Natural killer cell (primary cell): ENCODE measurements around the gene PITPNB. TPM values are rescaled to one million over a fixed set of nuclear protein-coding genes. Genes with fewer than 3 reads are reported as not detected.

Experiments used
- ATAC-seq, 3 donors: fragments of 150-1000 bp in 2 of 3; fragments of 200-7000 bp in 1 of 3; cut with Tn5 transposase; 1 replicate in 1 of 3; 2 replicates in 2 of 3; pipeline ENCODE4 v1.10.0; 2021; ENCODE audit warnings: mild to moderate bottlenecking in 2 of 3, moderate library complexity in 2 of 3
- DNase-seq, 2 donors: peaks; one replicate each; pipeline versions ENCODE4 v3.0.0 to v3.0.0-alpha.2; 2013 to 2021; ENCODE audit warnings: mixed read lengths in 1 of 2
- H3K27ac ChIP-seq: one replicate; pipeline ENCODE4 v1.5.1; 2013; ENCODE audit warnings: mild to moderate bottlenecking, low read length
- H3K27me3 ChIP-seq: one replicate; pipeline ENCODE4 v1.6.1; 2013; ENCODE audit warnings: low read length; ENCODE audit not compliant: control insufficient read depth, insufficient read depth
- H3K36me3 ChIP-seq: one replicate; pipeline ENCODE4 v1.6.1; 2013; ENCODE audit warnings: low read length; ENCODE audit not compliant: control insufficient read depth, insufficient read depth
- H3K4me1 ChIP-seq: one replicate; pipeline ENCODE4 v1.6.1; 2013; ENCODE audit warnings: low read length; ENCODE audit not compliant: control insufficient read depth, insufficient read depth
- H3K4me3 ChIP-seq: one replicate; pipeline ENCODE4 v1.5.1; 2013; ENCODE audit warnings: low read length
- H3K9me3 ChIP-seq: one replicate; pipeline ENCODE4 v1.6.1; 2013; ENCODE audit warnings: low read length; ENCODE audit not compliant: control insufficient read depth, insufficient read depth
- H3K27ac Mint-ChIP-seq, 2 donors: one replicate each; pipeline ENCODE4 v1.8.0; 2022; ENCODE audit warnings: mild to moderate bottlenecking in 2 of 2, mixed read lengths in 2 of 2, moderate library complexity in 1 of 2
- H3K27me3 Mint-ChIP-seq, 2 donors: one replicate each; pipeline ENCODE4 v1.8.0; 2022; ENCODE audit warnings: low read depth in 2 of 2, mixed read lengths in 2 of 2
- H3K36me3 Mint-ChIP-seq: one replicate; pipeline ENCODE4 v1.8.0; 2022; ENCODE audit warnings: mixed read lengths
- H3K4me1 Mint-ChIP-seq, 2 donors: one replicate each; pipeline ENCODE4 v1.8.0; 2022; ENCODE audit warnings: mixed read lengths in 2 of 2
- H3K4me3 Mint-ChIP-seq: one replicate; pipeline ENCODE4 v1.8.0; 2022; ENCODE audit warnings: mild to moderate bottlenecking, moderate library complexity, mixed read lengths
- H3K9me3 Mint-ChIP-seq, 2 donors: one replicate each; pipeline ENCODE4 v1.8.0; 2022; ENCODE audit warnings: mixed read lengths in 2 of 2
- WGBS: methylation state at CpG from one replicate; pipeline ENCODE4 v1.1.7; 2013; ENCODE audit warnings: missing lambda C conversion rate; ENCODE audit not compliant: insufficient coverage; 5-methylcytosine and 5-hydroxymethylcytosine counted together
- intact Hi-C: fragments of 100-400 bp; cut with micrococcal nuclease; formaldehyde crosslinking; loops from one replicate; pipeline ENCODE4 v1.14.2; 2022
- total RNA-seq, 4 donors: library from RNA; stranded (reverse); fragments of 120-200 nt in 1 of 4; gene quantifications; one replicate each; pipeline versions ENCODE4 v1.2.3 to v1.2.4, GENCODE V29; 2013 to 2022
- TF ChIP-seq, protein P1 (sequence below): fragments of 200-600 bp; IDR thresholded peaks from one replicate; pipeline ENCODE4 v1.8.0; 2022; ENCODE audit warnings: antibody characterized with exemption

Gene PITPNB
- total RNA-seq, 3 donors from 2014 or later (not counting 1 experiment from before 2014, with no cell fraction given) = 58.4 to 77.7 (median 65.1) TPM

DNA sequence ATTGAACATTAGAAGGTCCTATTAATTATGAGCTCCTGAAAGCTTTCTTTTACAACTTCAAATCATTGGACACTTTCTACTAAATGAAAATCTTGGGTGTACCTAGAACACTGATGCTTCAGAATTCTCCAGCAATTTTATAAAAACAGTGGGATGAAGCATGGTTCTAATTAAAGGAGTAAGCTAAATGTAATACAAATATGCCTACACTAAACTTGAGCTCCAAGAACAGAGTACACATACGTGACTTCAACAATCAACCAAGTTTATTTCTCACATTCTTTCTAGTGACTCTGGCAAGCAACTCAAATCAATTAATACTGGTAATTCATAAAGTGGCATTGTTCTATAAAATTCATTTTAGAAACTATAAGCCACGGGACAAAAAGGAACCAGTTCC lies 55.5 kb downstream of the PITPNB start:
- H3K27ac Mint-ChIP-seq = no peak overlapping the region
- peaks cover 27 to 28% of the 10 kb centered on the region in 2 donors for H3K4me1 Mint-ChIP-seq
- Histone ChIP-seq H3K36me3 (peaks cover 30% of the 10 kb centered on the region), H3K4me1 (no peaks in the 10 kb centered on the region), H3K4me3 (no peak overlapping the region), H3K27me3 (no peaks in the 10 kb centered on the region), H3K27ac (no peak overlapping the region), H3K9me3 (no peaks in the 10 kb centered on the region)
- no peak overlapping the region for H3K4me3 Mint-ChIP-seq
- WGBS = 100% methylated on average over 1 of the region's 2 CpGs
- peaks cover under 1% of the 10 kb centered on the region for H3K36me3 Mint-ChIP-seq
- TF ChIP-seq, protein P1, sequence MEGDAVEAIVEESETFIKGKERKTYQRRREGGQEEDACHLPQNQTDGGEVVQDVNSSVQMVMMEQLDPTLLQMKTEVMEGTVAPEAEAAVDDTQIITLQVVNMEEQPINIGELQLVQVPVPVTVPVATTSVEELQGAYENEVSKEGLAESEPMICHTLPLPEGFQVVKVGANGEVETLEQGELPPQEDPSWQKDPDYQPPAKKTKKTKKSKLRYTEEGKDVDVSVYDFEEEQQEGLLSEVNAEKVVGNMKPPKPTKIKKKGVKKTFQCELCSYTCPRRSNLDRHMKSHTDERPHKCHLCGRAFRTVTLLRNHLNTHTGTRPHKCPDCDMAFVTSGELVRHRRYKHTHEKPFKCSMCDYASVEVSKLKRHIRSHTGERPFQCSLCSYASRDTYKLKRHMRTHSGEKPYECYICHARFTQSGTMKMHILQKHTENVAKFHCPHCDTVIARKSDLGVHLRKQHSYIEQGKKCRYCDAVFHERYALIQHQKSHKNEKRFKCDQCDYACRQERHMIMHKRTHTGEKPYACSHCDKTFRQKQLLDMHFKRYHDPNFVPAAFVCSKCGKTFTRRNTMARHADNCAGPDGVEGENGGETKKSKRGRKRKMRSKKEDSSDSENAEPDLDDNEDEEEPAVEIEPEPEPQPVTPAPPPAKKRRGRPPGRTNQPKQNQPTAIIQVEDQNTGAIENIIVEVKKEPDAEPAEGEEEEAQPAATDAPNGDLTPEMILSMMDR = no peak
- no peak for DNase-seq
- no peak for ATAC-seq
- no peaks in the 10 kb centered on the region for H3K27me3 Mint-ChIP-seq
- intact Hi-C loops = no loop called here
- H3K9me3 Mint-ChIP-seq = no peaks in the 10 kb centered on the region

DNA sequence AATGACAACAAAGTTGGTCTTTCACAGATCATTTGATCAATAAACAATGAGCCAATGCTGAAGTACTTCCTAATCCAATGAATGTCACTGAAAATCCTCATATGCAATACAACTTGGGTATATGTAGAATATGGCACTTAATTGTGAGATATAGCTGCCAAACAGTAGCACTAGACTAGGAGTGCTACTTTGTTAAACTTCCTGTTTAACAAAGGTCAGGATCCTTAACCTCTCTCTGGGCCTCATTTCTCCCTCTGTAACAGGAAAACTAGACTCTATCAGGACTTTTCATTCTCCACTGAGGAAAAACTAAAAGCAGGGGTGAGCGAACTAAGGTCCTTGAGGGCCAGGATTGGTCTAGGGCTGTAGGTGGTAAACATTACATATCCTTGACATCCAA lies 56.1 kb downstream of the PITPNB start:
- Mint-ChIP-seq H3K27ac (no peak overlapping the region), H3K36me3 (peaks cover 6% of the 10 kb centered on the region), H3K9me3 (no peaks in the 10 kb centered on the region), H3K27me3 (no peaks in the 10 kb centered on the region), H3K4me3 (no peak overlapping the region), H3K4me1 (peaks cover 23% of the 10 kb centered on the region in 2 donors)
- Histone ChIP-seq H3K27ac (no peak overlapping the region), H3K4me1 (no peaks in the 10 kb centered on the region), H3K9me3 (no peaks in the 10 kb centered on the region), H3K4me3 (no peak overlapping the region), H3K36me3 (peaks cover 35% of the 10 kb centered on the region), H3K27me3 (no peaks in the 10 kb centered on the region)
- 100% methylated on average over 1 of the region's 1 CpG for WGBS
- intact Hi-C loops = no loop called here
- DNase-seq (no peak), ATAC-seq (no peak)
- TF ChIP-seq, protein P1 = no peak

DNA sequence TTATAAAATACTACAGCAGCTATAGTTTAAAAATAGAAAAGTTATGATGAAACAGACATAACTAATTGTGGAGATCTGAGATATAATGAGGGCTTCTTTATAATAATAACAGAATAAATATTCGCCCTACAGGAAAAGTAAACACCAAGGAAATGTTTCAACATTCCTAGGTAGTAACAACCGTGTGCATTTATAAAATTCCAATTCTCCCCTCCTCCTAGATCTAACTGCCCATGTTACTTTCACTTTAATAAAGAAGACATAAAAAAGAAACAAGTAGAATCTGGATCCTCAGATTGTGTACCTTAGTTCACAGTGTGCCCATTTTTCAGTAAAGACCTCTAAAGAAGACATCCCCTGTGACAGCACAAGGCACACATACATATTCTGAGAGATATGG lies 59.7 kb downstream of the PITPNB start:
- H3K4me1 ChIP-seq = no peaks in the 10 kb centered on the region
- H3K27me3 ChIP-seq = no peaks in the 10 kb centered on the region
- 86% methylated on average over 1 of the region's 2 CpGs for WGBS
- H3K27ac ChIP-seq = no peak overlapping the region
- TF ChIP-seq, protein P1 = no peak
- no peak for DNase-seq
- no peak for ATAC-seq
- H3K4me3 ChIP-seq = no peak overlapping the region
- Mint-ChIP-seq H3K27ac (peak overlapping the region in 1 of 2 donors; percentile 22), H3K36me3 (peaks cover 19% of the 10 kb centered on the region), H3K9me3 (no peaks in the 10 kb centered on the region), H3K4me1 (peaks cover under 1% of the 10 kb centered on the region in 2 donors), H3K4me3 (no peak overlapping the region), H3K27me3 (no peaks in the 10 kb centered on the region)
- H3K36me3 ChIP-seq = peaks cover 69% of the 10 kb centered on the region
- intact Hi-C loops = no loop called here
- no peaks in the 10 kb centered on the region for H3K9me3 ChIP-seq

- WGBS = 100% methylated on average over 1 of the region's 1 CpG
- ATAC-seq (no peak), DNase-seq (no peak)
- Histone ChIP-seq H3K27ac (no peak overlapping the region), H3K27me3 (no peaks in the 10 kb centered on the region), H3K36me3 (peaks cover 75% of the 10 kb centered on the region), H3K4me1 (no peaks in the 10 kb centered on the region), H3K4me3 (no peak overlapping the region), H3K9me3 (no peaks in the 10 kb centered on the region)
- TF ChIP-seq, protein P1 = no peak
- peak overlapping the region in 1 of 2 donors; percentile 26 for H3K27ac Mint-ChIP-seq
- H3K9me3 Mint-ChIP-seq = no peaks in the 10 kb centered on the region
- intact Hi-C loops = no loop called here
- H3K4me1 Mint-ChIP-seq = peaks cover 8% of the 10 kb centered on the region in 2 donors
- no peak overlapping the region for H3K4me3 Mint-ChIP-seq
- no peaks in the 10 kb centered on the region for H3K27me3 Mint-ChIP-seq
- H3K36me3 Mint-ChIP-seq = peaks cover 19% of the 10 kb centered on the region
Measured at GRCh38 chr22:27858626-27859025, 60.4 kb downstream of the PITPNB start.
